Memory B cell (primary cell): ENCODE measurements around the gene ZCCHC14.
"Not testable (repeated sequence)": the region's sequence is repeated elsewhere in the genome, so short reads cannot be mapped to it uniquely, and the experiment has no call there.

Experiments
- ATAC-seq: fragments of 150-1000 bp; cut with Tn5 transposase; 2 replicates; pipeline ENCODE4 v1.10.0; 2021; ENCODE audit warnings: low read depth, mild to moderate bottlenecking, moderate library complexity
- DNase-seq, 2 donors: peaks; one replicate each; pipeline ENCODE4 v3.0.0; 2022; ENCODE audit warnings: low spot score in 2 of 2
- H3K27ac Mint-ChIP-seq: one replicate; pipeline ENCODE4 v1.8.0; 2022; ENCODE audit warnings: mild to moderate bottlenecking, moderate library complexity, mixed read lengths
- H3K27me3 Mint-ChIP-seq: one replicate; pipeline ENCODE4 v1.8.0; 2022; ENCODE audit warnings: mixed read lengths
- H3K36me3 Mint-ChIP-seq: one replicate; pipeline ENCODE4 v1.8.0; 2022; ENCODE audit warnings: mild to moderate bottlenecking, mixed read lengths
- H3K4me1 Mint-ChIP-seq: one replicate; pipeline ENCODE4 v1.8.0; 2022; ENCODE audit warnings: mixed read lengths
- H3K4me3 Mint-ChIP-seq: one replicate; pipeline ENCODE4 v1.8.0; 2022; ENCODE audit warnings: mild to moderate bottlenecking, moderate library complexity, mixed read lengths
- H3K9me3 Mint-ChIP-seq: one replicate; pipeline ENCODE4 v1.8.0; 2022; ENCODE audit warnings: mixed read lengths

ZCCHC14 gene

GRCh38 chr16:87533061-87533460 lies 40.2 kb upstream of the ZCCHC14 start:
- DNase-seq (no peak), ATAC-seq (no peak)
- peaks cover 20% of the 10 kb centered on the region for H3K27me3 Mint-ChIP-seq
- H3K4me3 Mint-ChIP-seq = no peak overlapping the region
- H3K4me1 Mint-ChIP-seq = no peaks in the 10 kb centered on the region
- H3K9me3 Mint-ChIP-seq = peaks cover 12% of the 10 kb centered on the region
- peaks cover 6% of the 10 kb centered on the region for H3K36me3 Mint-ChIP-seq
- H3K27ac Mint-ChIP-seq = no peak overlapping the region

GRCh38 chr16:87531418-87531817 lies 38.6 kb upstream of the ZCCHC14 start:
- ATAC-seq (no peak), DNase-seq (no peak)
- no peak overlapping the region for H3K27ac Mint-ChIP-seq
- no peak overlapping the region for H3K4me3 Mint-ChIP-seq
- no peaks in the 10 kb centered on the region for H3K4me1 Mint-ChIP-seq
- peaks cover 18% of the 10 kb centered on the region for H3K27me3 Mint-ChIP-seq
- peaks cover 8% of the 10 kb centered on the region for H3K9me3 Mint-ChIP-seq
- H3K36me3 Mint-ChIP-seq = peaks cover 2% of the 10 kb centered on the region

GRCh38 chr16:87528690-87529579 lies 36.1 kb upstream of the ZCCHC14 start:
- peaks cover 22% of the 10 kb centered on the region for H3K27me3 Mint-ChIP-seq
- no peak for DNase-seq
- no peak overlapping the region for H3K4me3 Mint-ChIP-seq
- peaks cover 8% of the 10 kb centered on the region for H3K9me3 Mint-ChIP-seq
- H3K36me3 Mint-ChIP-seq = peaks cover 2% of the 10 kb centered on the region
- H3K4me1 Mint-ChIP-seq = no peaks in the 10 kb centered on the region
- no peak overlapping the region for H3K27ac Mint-ChIP-seq
- ATAC-seq = no peak

- H3K27me3 Mint-ChIP-seq = peaks cover 23% of the 10 kb centered on the region
- H3K4me1 Mint-ChIP-seq = no peaks in the 10 kb centered on the region
- H3K4me3 Mint-ChIP-seq = no peak overlapping the region
- ATAC-seq = no peak
- H3K36me3 Mint-ChIP-seq = peaks cover 2% of the 10 kb centered on the region
- peaks cover 8% of the 10 kb centered on the region for H3K9me3 Mint-ChIP-seq
- H3K27ac Mint-ChIP-seq = no peak overlapping the region
- no peak for DNase-seq
These were observed 34.4 kb upstream of the ZCCHC14 start for GRCh38 chr16:87527055-87527724.

GRCh38 chr16:87526238-87526947 lies 33.6 kb upstream of the ZCCHC14 start:
- Mint-ChIP-seq H3K9me3 (peaks cover 8% of the 10 kb centered on the region), H3K4me3 (no peak overlapping the region), H3K27me3 (peaks cover 24% of the 10 kb centered on the region), H3K4me1 (no peaks in the 10 kb centered on the region), H3K27ac (no peak overlapping the region), H3K36me3 (peaks cover 2% of the 10 kb centered on the region)
- no peak for DNase-seq
- ATAC-seq = no peak

- H3K27ac Mint-ChIP-seq = no peak overlapping the region
- no peak overlapping the region for H3K4me3 Mint-ChIP-seq
- peaks cover 8% of the 10 kb centered on the region for H3K9me3 Mint-ChIP-seq
- DNase-seq (no peak), ATAC-seq (no peak)
- H3K27me3 Mint-ChIP-seq = peaks cover 26% of the 10 kb centered on the region
- H3K36me3 Mint-ChIP-seq = peaks cover 2% of the 10 kb centered on the region
- no peaks in the 10 kb centered on the region for H3K4me1 Mint-ChIP-seq
These were observed 32.5 kb upstream of the ZCCHC14 start for GRCh38 chr16:87525352-87525751.

GRCh38 chr16:87524407-87524806 lies 31.6 kb upstream of the ZCCHC14 start:
- no peak overlapping the region for H3K4me3 Mint-ChIP-seq

GRCh38 chr16:87523605-87524004 lies 30.8 kb upstream of the ZCCHC14 start:
- H3K27me3 Mint-ChIP-seq = peaks cover 24% of the 10 kb centered on the region
- not testable (repeated sequence) for H3K27ac Mint-ChIP-seq, H3K36me3 Mint-ChIP-seq, H3K4me3 Mint-ChIP-seq, DNase-seq, ATAC-seq, H3K4me1 Mint-ChIP-seq, H3K9me3 Mint-ChIP-seq

More at GRCh38 chr16:87524407-87524806, 31.6 kb upstream of the ZCCHC14 start:
- DNase-seq (no peak), ATAC-seq (no peak)
- Mint-ChIP-seq H3K27me3 (peaks cover 22% of the 10 kb centered on the region), H3K27ac (no peak overlapping the region), H3K9me3 (peaks cover 6% of the 10 kb centered on the region), H3K4me1 (no peaks in the 10 kb centered on the region), H3K36me3 (peaks cover under 1% of the 10 kb centered on the region)

- not testable (repeated sequence) for H3K9me3 Mint-ChIP-seq, DNase-seq, H3K27ac Mint-ChIP-seq, ATAC-seq, H3K4me1 Mint-ChIP-seq, H3K4me3 Mint-ChIP-seq, H3K36me3 Mint-ChIP-seq
- H3K27me3 Mint-ChIP-seq = peaks cover 21% of the 10 kb centered on the region
These were observed 28.9 kb upstream of the ZCCHC14 start for GRCh38 chr16:87521764-87522163.

GRCh38 chr16:87519170-87519569 lies 26.3 kb upstream of the ZCCHC14 start:
- peaks cover 14% of the 10 kb centered on the region for H3K27me3 Mint-ChIP-seq
- H3K4me1 Mint-ChIP-seq, H3K4me3 Mint-ChIP-seq, H3K36me3 Mint-ChIP-seq, DNase-seq, H3K27ac Mint-ChIP-seq, H3K9me3 Mint-ChIP-seq, ATAC-seq: not testable (repeated sequence)

- ATAC-seq, H3K27ac Mint-ChIP-seq, H3K9me3 Mint-ChIP-seq, H3K4me3 Mint-ChIP-seq, H3K4me1 Mint-ChIP-seq, H3K36me3 Mint-ChIP-seq, DNase-seq: not testable (repeated sequence)
- peaks cover 14% of the 10 kb centered on the region for H3K27me3 Mint-ChIP-seq
These were observed 25.7 kb upstream of the ZCCHC14 start for GRCh38 chr16:87518430-87519051.

- DNase-seq, H3K4me1 Mint-ChIP-seq, H3K4me3 Mint-ChIP-seq, H3K9me3 Mint-ChIP-seq, H3K27ac Mint-ChIP-seq, H3K36me3 Mint-ChIP-seq, ATAC-seq: not testable (repeated sequence)
- H3K27me3 Mint-ChIP-seq = peaks cover 16% of the 10 kb centered on the region
These were observed 25.0 kb upstream of the ZCCHC14 start for GRCh38 chr16:87517610-87518429.

GRCh38 chr16:87516361-87516760 lies 23.5 kb upstream of the ZCCHC14 start:
- H3K27me3 Mint-ChIP-seq = peaks cover 19% of the 10 kb centered on the region
- H3K4me3 Mint-ChIP-seq = no peak overlapping the region
- no peaks in the 10 kb centered on the region for H3K4me1 Mint-ChIP-seq
- peaks cover 1% of the 10 kb centered on the region for H3K36me3 Mint-ChIP-seq
- H3K9me3 Mint-ChIP-seq = peaks cover 1% of the 10 kb centered on the region
- no peak for DNase-seq
- ATAC-seq = no peak
- no peak overlapping the region for H3K27ac Mint-ChIP-seq
